GM13977 (cell line): ENCODE measurements around the gene IRS1.

Experiments used
- DNase-seq: peaks from one replicate; pipeline ENCODE4 v3.0.0; 2012; ENCODE audit warnings: low spot score
- CTCF ChIP-seq: IDR thresholded peaks from 2 replicates; pipeline ENCODE4 v1.5.1; 2012; ENCODE audit warnings: mild to moderate bottlenecking, control low read depth; ENCODE audit not compliant: insufficient read depth; ENCODE audit errors: extremely low read depth, missing control alignments
- in situ Hi-C: fragments of 300-500 bp; cut with MboI; formaldehyde crosslinking; loops from one replicate; pipeline ENCODE4 v1.12.0; 2022; ENCODE audit warnings: low sequenced_read_pairs, low pct_unique_long_range_greater_than_20kb, mixed read lengths, inconsistent platforms; ENCODE audit not compliant: unreplicated experiment

The IRS1 gene

GRCh38 chr2:226752887-226753286 is 46.7 kb downstream of the IRS1 start:
- in situ Hi-C loops, result no loop called here
- no peak for DNase-seq
- no peak for TF ChIP-seq CTCF

- in situ Hi-C loops, result no loop called here
- DNase-seq, result no peak
- no peak for TF ChIP-seq CTCF
These were observed 52.3 kb downstream of the IRS1 start for GRCh38 chr2:226747288-226747687.

GRCh38 chr2:226746196-226746800 is 53.3 kb downstream of the IRS1 start:
- DNase-seq, result no peak
- TF ChIP-seq CTCF, result no peak
- in situ Hi-C loops, result no loop called here

GRCh38 chr2:226743915-226744314 is 55.7 kb downstream of the IRS1 start:
- in situ Hi-C loops, result no loop called here
- no peak for TF ChIP-seq CTCF
- no peak for DNase-seq

- in situ Hi-C loops, result no loop called here
- TF ChIP-seq CTCF, result no peak
- DNase-seq, result no peak
These were observed 57.3 kb downstream of the IRS1 start for GRCh38 chr2:226742347-226742746.

GRCh38 chr2:226740039-226740648 is 59.5 kb downstream of the IRS1 start:
- DNase-seq, result no peak
- TF ChIP-seq CTCF, result no peak
- in situ Hi-C loops, result no loop called here
